HG03097 (cell line): ENCODE data around the gene YRDC.
A peak's percentile ranks its signal among the peaks of the same experiment; 100 is the strongest.

ENCODE experiments used
- ATAC-seq: cut with Tn5 transposase; IDR thresholded peaks from one replicate; pipeline ENCODE4 v1.9.1; 2021; ENCODE audit not compliant: unreplicated experiment, low FRiP score

Gene YRDC, protein sequence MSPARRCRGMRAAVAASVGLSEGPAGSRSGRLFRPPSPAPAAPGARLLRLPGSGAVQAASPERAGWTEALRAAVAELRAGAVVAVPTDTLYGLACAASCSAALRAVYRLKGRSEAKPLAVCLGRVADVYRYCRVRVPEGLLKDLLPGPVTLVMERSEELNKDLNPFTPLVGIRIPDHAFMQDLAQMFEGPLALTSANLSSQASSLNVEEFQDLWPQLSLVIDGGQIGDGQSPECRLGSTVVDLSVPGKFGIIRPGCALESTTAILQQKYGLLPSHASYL

DNA sequence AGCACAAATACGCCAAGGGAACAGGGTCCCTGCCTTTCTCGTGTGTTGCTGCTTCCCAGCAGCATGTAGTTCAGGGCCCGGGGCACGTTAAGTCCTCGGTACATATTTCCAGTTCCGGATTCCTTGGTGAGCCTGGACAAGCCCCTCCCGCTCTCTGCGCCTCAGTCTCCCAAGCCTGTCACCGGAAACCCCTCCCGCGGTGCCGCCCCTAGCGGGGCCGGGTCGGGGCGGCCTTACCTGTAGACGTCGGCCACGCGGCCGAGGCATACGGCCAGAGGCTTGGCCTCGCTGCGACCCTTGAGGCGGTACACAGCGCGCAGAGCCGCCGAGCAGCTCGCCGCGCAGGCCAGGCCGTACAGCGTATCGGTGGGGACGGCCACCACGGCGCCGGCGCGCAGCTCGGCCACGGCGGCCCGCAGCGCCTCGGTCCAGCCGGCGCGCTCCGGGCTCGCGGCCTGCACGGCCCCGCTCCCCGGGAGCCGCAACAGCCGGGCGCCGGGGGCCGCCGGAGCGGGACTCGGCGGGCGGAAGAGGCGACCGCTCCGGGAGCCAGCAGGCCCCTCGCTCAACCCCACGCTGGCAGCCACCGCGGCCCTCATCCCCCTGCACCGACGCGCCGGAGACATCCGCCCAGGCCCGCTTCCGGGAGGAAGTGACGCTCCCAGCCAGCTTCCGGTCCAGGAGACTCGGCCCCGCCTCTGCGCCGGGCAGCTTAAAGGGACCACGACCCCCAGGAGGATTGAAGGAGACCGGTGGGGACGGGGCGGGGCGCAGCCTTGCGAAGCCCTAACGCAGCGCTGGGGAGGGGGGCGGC is at the start of gene YRDC, which contains the start of gene C1orf122:
TSS of gene YRDC (minus strand) at position 654 of the 814 bp plus-strand sequence. CDS start at position 626, 28 bp downstream.
TSS of gene C1orf122 (plus strand) at position 236 of the 814 bp plus-strand sequence. CDS start 615 bp downstream, outside the sequence.
- ATAC-seq = peak; percentile 78

DNA sequence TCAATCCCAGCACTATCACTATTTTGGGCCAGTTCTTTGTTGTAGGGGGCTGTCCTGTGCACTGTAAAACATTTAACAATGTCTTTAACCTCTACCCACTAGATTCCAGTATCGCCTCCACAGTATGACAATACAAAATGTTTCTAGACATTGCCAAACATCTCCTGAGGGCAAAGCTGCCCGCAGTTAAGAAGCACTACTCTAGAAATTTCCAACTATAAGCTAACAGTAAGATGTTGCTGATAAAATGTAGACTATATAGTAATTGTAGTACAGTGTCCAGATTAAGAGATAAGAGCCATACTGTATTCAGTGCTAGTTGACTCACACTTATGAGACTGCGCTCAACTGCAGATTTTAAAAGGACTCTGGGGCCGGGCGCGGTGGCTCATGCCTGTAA is 46.4 kb upstream of the YRDC start:
- no peak for ATAC-seq

DNA sequence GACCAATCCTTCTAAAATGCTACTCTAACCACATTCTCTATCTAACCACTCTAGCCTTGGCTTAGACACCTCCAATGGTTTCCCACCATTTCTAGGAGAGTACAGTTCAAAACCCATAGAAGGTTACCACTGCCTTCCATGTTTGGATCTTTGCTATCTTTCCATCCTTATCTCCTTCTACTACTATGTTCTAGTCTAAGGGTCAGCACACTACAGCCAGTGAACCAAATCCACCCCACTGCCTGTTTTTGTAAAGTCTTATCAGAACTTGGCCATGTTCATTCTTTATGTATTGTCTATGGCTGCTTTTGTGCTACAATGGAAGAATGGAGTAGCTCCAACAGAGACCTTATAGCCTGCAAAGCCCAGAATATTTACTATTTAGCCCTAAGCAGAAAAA is 45.1 kb upstream of the YRDC start:
- ATAC-seq = no peak

DNA sequence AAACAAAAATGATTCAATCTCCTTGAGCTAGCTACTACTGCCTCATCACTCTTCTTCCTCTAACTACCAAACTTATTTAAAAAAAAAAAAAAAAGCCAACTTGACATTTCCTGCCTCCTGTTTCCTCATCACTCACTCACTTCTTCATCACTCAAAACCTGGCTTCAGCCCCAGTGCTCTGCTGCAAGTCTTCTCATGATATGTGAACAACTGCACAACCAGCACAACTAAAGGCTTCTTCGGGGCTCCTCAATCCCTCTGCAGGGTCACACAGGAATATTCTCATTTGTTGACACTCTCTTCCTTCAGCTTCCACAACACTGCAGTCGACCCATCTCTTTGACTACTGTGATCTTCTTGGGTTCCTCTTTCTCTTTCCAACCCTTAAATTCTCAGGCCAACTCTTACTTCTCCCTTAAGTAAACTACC is 43.8 kb upstream of the YRDC start:
- no peak for ATAC-seq

DNA sequence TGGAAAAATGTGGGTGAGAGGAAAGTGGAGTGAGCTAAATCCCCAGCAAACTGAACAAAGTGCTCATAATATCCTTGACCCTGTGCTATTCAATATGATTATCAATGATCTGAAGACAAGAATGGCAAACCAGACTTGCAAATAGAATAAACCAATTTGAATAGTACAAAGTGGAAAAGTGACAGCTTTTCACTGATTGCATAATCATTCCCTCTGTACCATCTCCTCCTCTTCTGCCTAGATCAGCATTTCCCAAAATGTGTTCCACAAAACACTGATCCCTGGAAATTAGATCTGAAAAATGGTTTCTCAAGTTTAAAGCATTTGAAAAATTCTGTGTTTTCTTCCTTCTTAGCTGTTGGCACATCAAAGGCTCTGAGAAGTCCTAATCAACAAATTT is 43.3 kb upstream of the YRDC start:
- no peak for ATAC-seq

DNA sequence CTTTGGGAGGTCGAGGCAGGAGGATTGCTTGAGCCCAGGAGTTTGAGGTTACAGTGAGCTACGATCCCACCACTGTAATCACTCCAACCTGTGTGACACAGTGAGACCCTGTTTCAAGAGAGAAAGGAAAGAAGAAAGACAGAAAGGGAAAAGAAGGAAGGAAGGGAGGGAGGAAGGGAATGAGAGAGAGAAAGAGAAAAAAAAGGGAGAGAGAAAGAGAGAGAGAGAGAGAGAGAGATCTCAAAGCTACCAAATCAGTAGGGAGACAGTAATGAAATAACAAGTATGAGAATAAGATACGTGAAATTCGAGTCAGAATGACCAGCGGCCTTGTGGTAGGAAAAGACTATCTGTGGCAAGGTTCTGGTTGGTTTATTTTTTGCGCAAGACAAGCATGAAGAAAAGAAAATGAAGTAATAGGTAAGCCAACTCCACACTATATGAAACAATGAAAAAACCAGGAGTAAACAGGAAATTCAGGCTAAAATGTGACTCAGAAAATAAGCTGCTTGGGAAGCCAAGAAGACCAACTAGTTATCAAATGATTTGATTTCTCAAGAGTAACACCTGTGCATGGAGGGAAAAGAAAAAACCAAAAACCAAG is 42.4 kb upstream of the YRDC start:
- ATAC-seq = no peak

DNA sequence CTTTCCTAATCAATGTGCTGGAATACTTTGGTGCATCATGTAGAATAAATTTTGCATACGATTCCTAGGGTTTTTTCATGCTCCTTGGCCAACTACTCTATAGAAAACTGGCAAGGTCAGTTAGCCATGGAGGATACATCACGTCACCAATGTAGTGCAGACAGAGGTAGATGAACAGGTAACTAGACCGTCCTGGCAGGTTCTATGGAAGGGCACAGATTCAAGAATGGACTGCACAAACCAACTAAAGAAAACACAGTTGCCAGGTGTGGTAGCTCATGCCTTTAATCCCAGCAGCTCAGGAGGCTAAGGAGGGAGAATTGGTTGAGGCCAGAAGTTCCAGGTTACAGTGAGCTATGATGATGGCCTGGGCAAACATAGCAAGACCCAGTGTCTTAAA is 41.5 kb upstream of the YRDC start:
- no peak for ATAC-seq

DNA sequence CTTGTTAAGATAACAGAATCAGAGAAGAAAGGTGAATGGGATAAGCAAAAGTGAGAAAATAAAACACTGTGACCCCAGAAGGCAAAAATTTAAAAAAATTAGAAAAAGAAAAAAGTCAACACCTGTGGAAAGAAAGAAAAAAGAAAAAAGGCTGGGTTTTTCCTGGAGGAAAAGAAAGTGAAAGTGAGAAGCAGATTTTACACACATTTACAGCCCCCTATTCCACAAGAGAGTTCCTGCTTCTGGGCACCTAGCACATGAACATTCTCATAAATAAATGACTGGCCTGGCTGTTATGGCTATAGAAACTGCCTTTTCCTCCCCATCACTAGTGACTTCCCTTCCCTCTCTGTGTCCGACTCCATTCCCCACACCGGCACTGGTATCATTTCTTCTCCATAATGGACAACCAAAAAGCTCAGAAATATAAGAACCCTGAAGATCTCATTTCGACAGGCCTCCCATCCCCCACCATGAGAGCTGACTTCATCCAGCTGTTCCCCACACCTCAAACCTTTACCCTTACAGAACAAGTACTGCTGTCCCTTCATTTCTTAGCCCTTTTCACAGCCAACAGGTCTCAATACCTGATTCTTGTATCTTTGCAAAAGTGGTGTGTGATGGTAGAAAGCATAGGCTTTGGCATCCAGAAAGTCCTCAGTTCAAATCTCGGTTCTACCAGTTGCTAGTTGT is 38.8 kb upstream of the YRDC start:
- ATAC-seq = no peak

DNA sequence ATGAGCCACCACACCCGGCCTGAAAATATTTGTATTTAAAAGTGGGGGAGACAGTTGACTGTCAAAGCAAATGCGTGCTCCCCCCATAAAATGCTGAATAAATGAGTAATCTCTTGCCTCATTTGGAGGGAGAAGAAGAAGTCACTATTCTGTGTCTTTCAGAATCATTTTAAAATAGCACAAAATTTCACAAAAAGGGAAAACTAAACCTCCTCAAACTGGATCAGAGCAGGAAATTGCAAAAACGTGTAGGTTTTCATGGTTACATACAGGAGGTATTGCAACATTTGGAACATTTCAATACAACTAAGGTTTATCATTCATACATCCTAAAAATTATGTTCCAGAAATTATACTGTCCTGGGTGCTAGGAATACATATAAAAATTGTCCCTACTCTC is 37.8 kb upstream of the YRDC start:
- ATAC-seq = no peak

DNA sequence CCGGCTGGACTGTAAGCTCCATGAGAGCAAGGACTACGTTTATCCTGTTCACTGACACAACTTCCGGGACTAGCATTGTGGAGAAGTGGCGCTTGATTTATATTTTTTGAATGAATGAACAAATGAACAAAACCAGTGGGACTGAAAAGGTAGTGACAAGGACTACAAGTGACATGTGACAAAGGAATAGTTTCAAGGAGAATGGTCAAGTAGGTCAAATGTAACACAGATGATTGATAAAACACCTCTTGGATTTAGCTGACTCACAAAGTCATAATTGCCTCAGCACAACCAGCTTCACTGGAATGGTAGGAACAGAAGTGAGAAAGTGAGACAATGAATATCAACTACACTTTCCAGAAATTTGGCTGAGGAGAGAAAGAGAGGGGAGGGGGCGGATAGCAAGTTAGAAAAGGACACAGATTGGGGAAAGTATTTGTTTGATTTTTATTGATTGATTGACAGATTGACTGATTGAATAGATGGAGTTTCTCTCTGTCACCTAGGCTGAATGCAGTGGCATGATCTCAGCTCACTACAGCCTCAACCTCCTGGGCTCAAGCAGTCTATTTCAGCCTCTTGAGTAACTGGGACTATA is 37.1 kb upstream of the YRDC start:
- ATAC-seq = no peak

DNA sequence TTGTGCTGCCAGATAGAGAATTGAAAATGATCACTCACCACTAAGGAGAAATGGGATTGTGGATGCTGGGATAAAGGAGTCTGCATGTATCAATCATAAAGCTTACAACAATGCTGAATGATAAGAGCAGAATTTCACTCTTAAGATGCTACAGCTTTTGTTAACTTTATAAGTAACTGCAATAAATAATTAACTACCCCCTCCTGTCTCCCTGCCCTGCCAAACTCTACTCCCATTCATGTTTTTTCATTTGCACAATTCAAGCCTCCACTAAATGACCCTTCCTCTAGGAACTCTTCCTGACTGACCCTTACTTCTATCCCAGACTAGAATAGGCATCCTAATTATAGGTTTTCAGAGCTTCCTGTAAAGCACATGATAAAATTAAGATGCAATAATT is 36.5 kb upstream of the YRDC start:
- ATAC-seq = no peak

DNA sequence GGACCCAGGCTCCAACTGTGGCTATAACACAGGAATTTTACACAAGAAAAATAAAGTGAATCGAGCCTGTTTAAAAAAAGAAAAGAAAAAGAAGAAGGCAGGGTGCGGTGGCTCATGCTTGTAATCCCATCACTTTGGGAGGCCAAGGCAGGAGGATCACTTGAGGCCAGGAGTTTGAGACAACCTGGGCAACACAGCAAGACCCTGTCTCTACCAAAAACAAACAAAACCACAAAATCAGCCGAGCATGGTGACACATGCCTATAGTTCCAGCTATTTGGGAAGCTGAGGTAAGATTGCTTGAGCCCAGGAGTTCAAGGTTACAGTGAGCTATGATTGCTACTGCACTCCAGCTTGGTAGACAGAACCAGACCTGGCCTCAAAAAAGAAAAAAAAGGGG is 33.6 kb upstream of the YRDC start:
- ATAC-seq = no peak

DNA sequence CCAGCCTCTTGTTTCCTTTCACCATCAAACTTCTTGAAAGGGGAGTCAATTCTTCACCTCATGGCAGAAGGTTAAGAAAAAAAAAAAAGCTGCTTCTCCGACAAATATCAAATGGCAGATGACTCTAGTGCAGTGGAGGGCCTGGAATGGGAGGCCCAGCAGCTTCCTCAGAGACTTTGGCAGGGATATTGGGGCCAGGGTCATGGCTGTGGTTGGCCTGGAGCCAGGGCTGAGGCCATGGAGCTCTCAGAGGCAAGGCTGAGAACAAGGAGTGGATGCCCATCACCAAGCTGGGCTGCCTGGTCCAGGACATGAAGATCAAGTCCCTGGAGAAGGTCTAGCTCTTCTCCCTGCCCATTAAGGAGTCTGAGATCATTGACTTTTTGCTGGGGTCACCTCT is 32.7 kb upstream of the YRDC start:
- no peak for ATAC-seq

DNA sequence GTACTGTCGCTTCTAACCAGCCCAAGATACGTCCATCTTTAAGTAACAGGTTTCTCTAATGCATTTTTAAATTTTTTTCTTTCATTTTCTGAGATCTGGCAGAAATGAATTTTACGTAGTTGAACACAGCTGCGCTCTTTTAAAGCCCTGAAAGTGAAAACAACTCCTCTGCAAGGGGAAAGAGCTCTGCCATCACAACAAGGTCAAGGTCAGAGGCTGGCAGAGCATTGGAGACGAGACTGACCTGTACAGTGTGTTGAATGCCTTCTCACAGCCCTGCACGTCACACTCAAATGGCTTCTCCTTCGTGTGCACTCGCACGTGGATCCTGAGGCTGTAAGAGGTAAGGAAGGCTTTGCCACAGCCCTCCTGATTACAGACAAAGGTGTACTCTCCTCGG is 31.7 kb upstream of the YRDC start:
- ATAC-seq = no peak

DNA sequence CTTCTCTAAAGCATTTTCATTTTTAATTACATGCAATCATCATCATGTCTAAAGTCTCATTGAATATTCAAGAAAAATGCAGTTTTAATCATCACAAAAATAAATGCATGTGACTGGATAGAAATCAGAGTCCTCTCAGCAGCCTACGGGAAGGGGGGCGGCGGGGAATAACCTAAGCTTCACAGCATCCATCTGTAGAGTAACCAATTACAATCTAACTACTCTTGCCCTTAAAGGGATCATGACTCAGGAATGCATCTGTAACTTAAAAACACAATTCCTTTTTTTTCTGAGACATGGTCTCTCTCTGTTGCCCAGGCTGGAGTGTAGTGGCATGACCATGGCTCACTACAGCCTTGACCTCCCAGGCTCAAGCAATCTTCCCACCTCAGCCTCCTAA is 28.8 kb upstream of the YRDC start:
- ATAC-seq = no peak

DNA sequence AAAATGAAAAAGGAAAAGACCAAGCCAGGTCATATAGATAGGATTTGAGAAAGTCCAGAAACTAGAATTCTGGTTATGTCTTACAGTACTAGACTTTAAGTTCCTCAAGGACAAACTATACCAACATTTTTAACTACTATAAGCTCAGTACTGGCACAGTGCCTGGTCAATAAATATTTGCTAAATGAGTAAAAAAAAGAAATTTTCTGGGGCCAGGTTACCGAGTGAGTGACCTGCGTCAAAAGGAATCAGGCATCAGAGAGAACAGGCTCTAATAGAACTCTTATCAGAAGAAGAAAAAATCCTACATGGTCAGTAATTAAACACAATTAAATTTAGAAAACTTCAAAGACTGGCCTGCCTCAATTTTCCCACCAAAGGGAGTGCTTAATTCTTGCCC is 23.8 kb upstream of the YRDC start:
- ATAC-seq = no peak

DNA sequence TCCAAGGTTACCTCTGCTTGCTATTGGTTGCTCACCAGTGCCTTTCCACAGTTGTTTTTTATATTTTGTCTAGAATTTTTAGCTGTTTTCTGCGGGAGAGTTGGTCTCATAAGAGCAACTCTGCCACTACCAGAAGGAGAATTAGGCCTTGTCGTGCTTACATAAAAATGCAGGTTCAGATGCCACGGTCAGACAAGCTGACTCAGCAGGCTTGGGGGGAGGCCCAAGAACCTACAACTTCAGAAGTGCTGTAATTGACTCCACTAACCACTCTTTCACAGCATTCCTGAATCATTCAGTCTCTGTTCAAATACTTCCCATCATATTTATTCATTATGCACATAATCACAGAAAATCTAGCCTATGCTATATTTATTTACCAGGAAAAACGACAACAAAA is 23.1 kb upstream of the YRDC start:
- ATAC-seq = no peak

DNA sequence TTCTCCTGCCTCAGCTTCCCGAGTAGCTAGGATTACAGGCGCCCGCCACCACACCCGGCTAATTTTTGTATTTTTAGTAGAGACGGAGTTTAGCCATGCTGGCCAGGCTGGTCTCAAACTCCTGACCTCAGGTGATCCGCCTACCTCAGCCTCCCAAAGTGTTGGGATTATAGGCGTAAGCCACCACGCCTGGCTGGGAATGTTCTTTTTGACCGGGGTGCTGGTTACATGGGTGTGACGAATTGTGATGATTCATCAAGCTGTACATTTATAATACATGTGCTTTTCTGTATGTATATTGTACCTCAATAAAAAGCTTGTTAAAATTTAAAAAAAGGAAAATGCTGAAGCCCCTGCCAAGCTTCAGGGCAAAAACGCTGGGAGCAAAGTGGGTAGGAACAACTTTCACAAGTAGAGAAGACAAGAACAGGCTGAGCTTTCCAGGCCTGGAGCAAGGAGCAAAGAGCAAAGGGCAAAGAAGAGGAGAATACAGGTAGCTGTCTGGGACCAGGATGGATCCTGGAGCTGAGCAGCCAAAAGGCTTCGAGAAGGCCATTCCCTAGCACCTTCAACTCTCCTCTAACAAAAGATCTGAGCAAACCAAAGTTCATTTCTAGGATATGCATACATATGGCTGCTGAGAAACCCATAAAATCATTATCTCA is 20.5 kb upstream of the YRDC start:
- ATAC-seq = no peak

DNA sequence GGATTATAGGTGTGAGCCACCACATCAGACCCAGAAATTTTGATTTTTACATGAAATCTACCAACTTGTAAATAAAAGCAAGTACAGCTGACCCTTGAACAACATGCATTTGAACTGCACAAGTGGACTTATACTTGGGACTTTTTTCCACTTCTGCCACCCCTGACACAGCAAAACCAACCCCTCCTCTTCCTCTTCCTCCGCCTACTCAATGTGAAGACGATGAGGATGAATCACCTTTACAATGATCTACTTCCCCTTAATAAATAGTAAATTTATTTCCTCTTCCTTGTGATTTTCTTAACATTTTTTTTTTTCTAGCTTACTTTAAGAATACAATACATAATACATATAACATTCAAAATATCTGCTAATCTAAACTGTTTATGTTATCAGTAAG is 17.5 kb upstream of the YRDC start:
- ATAC-seq = no peak

DNA sequence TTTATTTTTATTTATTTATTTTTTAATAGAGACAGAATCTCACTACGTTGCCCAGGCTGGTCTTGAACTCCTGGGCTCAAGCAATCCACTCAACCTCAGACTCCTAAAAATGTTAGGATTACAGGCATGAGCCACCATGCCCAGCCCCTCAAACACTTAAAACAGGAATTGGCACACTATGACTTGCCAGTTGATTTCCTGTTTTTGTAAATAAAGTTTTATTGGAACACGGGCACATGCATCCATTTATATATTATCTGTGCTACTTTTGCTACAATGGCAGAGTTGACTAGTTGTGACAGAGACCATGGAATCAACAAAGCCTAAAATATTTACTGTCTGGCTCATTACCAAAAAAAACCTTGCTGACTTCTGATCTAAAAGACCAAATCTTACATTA is 16.0 kb upstream of the YRDC start:
- no peak for ATAC-seq
